MM.1S (cell line): ENCODE measurements around the gene ZNG1E.
"Not testable (repeated sequence)": the region's sequence is repeated elsewhere in the genome, so short reads cannot be mapped to it uniquely, and the experiment has no call there.

Source experiments
- EZH2 ChIP-seq: fragments of 300-600 bp; sonication (generic); optimal IDR thresholded peaks from 2 replicates; pipeline ENCODE3; 2017; ENCODE audit warnings: low read depth, mild to moderate bottlenecking, antibody characterized with exemption, low read length, mixed read lengths
- TF ChIP-seq, protein P1 (sequence below): fragments of 300-600 bp; sonication (generic); IDR thresholded peaks from 2 replicates; pipeline ENCODE4 v1.5.1; 2016; ENCODE audit warnings: antibody characterized with exemption, low read length, mixed read lengths

- TF ChIP-seq, protein P1, sequence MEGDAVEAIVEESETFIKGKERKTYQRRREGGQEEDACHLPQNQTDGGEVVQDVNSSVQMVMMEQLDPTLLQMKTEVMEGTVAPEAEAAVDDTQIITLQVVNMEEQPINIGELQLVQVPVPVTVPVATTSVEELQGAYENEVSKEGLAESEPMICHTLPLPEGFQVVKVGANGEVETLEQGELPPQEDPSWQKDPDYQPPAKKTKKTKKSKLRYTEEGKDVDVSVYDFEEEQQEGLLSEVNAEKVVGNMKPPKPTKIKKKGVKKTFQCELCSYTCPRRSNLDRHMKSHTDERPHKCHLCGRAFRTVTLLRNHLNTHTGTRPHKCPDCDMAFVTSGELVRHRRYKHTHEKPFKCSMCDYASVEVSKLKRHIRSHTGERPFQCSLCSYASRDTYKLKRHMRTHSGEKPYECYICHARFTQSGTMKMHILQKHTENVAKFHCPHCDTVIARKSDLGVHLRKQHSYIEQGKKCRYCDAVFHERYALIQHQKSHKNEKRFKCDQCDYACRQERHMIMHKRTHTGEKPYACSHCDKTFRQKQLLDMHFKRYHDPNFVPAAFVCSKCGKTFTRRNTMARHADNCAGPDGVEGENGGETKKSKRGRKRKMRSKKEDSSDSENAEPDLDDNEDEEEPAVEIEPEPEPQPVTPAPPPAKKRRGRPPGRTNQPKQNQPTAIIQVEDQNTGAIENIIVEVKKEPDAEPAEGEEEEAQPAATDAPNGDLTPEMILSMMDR, result not testable (repeated sequence)
- not testable (repeated sequence) for TF ChIP-seq EZH2
Observed at GRCh38 chr9:65714445-65714844, 38.7 kb downstream of the ZNG1E start.
